NOMO-1 (cell line): ENCODE measurements around the gene POLL.

ENCODE experiments used
- DNase-seq, 2 experiments: peaks; one replicate each; lab custom pipeline; 2025; ENCODE audit not compliant: unreplicated experiment in 2 of 2; lab: John Stamatoyannopoulos, UW

The POLL gene

GRCh38 chr10:101575091-101575490 lies 13.0 kb downstream of the POLL start:
- DNase-seq, result no peak

- no peak for DNase-seq
These were observed 13.9 kb downstream of the POLL start for GRCh38 chr10:101573885-101574753.

DNA sequence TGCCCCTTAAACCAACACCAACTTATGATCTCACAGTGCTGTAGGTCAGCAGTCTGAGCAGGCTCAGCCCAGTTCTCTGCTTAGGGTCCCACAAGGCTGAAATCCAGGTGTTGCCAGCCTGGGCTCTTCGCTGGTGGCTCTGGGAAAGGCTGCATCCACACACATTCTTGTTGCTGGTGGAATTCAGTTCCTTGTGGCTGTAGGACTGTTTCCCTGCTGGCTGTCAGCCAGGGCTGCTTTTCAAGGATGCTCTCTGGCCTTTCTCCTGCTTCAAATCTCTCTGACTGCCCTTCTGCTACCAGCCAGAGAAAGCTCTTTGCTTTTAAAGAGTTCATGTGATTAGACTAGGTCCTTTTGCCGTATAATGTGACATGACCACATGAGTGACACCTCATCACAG lies 15.3 kb downstream of the POLL start:
- DNase-seq, result no peak

GRCh38 chr10:101572126-101572525 lies 15.9 kb downstream of the POLL start:
- no peak for DNase-seq

GRCh38 chr10:101571271-101571925 lies 16.7 kb downstream of the POLL start:
- DNase-seq, result no peak

- DNase-seq, result peak; percentile 50 to 71
These were observed 17.4 kb downstream of the POLL start for GRCh38 chr10:101570428-101571270.

GRCh38 chr10:101569622-101570427 lies 18.2 kb downstream of the POLL start:
- peak; percentile 53 to 80 for DNase-seq

DNA sequence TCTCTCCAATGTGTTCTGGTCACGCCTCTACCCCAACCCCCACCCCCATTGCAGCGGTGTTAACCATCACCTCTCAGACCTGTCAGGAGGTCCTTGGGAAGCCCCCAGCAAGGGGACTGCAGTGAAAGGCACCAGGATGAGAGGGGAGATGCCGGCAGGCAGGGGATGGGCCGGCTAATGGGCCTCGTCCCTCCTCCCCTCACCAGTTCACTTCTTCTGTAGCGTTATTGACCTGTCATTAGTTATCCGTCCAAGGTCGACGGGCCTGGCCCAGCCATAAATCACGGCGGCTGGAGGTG lies 18.8 kb downstream of the POLL start:
- DNase-seq, result no peak

DNA sequence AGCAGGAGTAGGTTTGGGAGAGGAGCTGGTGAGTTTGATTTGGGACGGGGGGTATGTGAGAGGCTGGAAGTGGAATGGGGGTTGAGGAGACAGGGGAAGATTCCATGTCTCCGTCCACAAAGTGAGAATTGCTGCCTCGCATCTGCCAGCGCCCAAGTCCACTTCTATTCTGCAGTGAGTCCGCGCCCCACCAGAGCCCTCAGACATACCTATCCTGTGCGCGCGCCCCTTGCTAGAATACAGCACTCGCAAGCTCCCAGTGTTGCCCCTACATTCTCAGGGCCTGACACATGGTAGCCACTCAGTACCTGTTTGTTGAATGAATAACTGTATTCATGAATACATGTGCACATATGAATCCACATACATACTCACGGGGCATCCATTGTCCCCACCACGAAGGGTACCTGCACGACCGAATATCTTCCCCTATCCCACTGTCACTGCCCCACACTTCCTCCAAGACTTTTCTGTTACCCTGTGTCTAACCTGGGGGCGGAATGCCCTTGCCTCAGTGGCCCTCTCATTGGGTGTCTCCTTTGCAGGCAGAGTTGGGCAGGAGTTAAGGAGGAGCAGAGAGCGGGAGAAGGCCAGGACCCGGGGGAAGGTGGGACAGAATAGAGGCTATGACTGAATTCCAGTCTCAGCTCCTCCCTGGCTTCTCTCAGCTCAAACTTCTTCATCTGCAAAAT lies 19.9 kb downstream of the POLL start:
- DNase-seq, result no peak

DNA sequence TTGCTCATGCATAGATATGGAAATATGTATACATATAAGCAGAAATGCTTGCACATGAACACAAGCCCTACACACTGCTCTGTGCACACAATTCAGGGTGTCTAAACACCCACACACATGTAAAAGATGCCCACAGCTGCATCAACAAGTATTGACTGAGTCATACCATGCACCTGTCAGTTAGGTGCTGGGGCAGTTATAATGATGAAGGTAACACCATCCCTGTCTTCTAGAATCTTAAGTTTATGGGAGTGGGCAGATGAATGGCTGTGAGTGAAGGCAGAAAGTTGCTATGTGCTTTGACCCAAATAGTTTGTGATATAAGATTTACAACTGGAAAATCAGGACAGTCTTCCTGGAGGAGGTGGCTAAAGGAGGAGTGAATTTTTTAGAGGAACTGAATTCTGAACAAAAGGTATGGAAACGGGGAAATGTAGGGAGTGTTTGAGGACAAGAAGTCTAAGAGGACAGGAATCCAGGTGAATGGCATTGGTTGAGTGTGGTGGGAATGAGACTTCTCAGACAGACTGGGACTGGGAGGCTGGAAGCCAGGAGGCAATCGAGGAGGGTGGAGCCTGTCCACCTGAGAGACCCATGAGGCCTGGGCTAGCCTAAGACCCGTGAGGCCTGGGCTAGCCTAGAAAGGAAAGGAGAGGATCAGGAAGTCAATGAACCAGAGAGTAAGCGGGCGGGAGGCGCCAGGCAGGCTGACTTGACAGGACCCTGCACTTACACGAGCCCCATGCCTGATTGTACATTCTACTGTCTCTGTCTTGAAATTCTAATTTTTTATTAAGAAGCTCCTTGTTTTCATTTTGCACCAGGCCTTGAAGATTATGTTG lies 20.7 kb downstream of the POLL start:
- DNase-seq, result no peak

DNA sequence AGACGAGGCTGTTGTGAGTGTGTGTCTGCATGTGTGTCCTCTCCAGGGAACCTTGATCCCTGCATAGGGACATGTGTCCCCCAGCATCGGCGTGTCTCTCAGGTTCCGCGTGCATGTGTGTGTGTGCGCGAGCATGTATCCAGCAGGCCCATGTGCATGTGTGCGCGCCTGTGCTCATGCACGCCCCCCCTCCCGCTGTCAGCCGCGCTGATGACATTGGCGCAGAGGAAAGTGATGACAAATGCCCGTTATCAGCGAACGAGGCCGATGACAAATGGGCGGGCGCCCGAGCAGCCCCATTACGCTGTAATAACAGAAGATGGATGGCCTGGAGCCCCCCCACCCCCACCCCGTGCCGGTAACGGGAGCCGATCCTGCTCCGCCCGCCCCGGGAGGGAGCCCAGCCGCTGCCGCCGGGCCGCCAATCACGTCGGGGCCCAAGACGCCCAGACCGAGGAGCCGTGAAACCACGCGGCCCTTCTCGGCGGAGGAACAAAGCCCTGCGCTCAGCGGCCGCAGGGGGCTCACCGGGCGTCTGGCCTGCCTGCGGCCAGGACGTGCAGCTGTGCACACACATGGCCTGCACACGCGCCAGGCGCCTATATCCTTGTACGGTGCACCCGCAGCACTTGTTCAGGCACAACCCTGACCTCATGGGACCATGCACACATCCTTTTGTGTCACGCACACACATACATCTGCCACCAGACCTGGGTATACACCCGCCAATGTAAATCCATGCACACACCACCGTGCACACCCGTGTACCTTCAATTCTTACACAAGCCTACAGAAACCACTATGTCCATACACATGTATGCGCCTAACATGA lies 21.5 kb downstream of the POLL start:
- no peak for DNase-seq

DNA sequence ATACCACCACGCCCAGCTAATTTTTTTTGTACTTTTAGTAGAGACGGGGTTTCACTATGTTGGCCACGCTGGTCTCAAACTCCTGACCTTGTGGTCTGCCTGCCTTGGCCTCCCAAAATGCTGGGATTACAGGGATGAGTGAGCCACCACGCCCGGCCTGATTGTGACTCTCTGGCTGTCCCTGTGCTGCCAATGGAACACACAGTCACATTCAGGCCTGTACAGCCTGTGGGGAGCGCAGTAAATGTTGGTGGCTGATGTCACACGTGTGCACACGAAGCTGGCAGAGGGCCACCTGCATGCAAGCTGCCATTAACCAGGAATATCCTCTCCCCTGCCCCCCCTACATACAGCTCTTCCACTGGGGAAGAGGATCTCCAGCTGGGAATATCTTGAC lies 22.1 kb downstream of the POLL start:
- DNase-seq, result no peak

DNA sequence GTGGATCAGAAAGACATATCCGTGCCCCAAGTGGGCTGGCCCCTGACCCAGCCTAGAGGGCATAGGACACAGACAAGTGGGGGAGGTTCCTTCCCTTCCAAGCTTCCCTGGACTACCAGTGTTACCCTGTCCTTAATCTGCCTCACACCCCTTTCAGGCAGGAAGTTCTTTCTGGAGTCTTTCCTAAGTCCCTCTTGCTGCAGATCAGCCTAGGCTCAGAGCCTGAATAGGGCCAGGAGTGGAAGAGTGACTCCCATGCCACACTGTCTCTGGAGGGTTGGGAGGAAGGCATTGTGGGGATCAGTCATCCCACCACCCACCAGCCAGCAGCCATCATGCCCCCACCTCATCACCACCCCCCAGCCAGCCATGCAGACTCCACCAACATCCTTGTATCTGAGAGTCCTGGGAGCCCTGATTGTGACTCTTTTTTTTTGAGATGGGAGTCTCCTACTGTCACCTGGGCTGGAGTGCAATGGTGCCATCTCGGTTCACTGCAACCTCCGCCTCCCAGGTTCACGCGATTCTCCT lies 22.6 kb downstream of the POLL start:
- no peak for DNase-seq

DNA sequence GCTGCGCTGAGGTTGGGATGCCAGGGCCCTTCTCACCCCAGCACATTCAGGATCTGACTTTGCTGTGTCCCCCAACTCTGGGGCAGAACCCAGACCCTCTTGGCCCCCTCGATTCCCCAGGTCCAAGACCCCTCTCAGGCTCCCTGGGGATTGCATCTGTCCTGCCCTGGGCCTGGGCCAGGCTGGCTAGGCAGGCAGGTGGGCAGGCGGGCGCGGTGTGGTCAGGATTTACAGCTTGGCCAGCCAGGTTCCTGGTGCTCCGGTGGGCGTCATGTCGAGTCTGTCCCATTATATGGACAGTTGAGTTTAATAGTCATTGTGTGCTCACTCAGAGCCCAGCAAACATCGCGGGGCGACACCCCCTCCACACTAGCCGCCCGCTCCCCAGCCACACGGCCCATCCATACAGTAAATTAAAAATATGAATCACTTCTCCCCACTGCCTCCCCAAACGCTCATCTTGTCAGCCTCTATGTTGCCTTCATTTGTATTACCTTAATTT lies 23.5 kb downstream of the POLL start:
- no peak for DNase-seq

DNA sequence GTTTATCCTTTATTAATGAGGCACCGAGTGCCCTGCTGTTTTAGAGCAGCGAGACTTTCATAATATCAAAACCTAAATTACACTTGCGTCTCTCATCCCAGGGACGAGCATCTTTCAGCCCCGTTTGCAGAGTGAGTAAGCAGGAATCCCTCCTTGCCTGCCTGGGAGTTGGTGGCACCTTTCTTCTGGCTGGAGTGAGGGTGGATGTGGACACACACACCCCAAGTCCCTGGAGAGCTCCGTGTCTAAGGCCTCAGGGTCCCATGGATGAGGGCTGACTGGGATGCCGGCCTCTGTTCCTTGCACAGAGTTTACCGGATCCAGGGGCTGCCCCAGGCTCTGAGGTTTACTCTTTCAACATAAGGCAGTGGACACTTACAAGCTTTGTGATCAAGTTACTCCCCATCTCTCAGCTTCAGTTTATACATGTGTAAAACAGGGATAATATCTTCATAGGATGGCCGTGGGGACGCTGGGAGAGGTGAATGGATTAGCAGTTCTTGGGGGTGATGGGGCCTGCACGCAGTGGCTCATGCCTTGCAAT lies 24.5 kb downstream of the POLL start:
- DNase-seq, result no peak

GRCh38 chr10:101563007-101563406 lies 25.1 kb downstream of the POLL start:
- DNase-seq, result no peak

DNA sequence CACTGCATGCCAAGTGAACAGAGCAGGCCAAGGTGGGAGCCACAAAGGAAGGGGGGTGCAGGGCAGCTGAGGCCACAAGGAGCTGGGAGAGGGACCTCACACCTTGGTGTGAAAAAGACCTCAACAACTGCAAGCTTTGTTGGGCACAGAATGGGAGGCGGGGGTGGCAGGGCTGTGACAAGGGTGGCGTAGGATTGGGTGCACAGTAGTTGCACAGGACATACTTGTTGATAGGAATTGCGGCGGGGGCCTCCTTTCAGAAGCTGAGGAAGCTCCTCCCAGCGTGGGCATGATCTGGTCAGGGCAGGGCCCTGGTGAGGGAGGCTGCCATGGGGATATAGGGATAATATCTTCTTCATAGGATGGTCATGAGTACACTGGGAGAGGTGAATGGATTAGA lies 25.8 kb downstream of the POLL start:
- DNase-seq, result no peak
